Prostate gland (tissue), 2 donors: Measurements from ENCODE around the gene RNF157. TPM values are rescaled to one million over a fixed set of nuclear protein-coding genes. Genes with fewer than 3 reads are reported as not detected.
A peak's percentile ranks its signal among the peaks of the same experiment; 100 is the strongest.

Experiments used
- DNase-seq: peaks from one replicate; pipeline ENCODE4 v3.0.0-alpha.2; 2019; ENCODE audit warnings: low spot score
- H3K27ac ChIP-seq, 2 donors: fragments of 200-600 bp; sonication (generic); 2 replicates each; pipeline ENCODE4 v1.5.1; 2017 to 2019
- H3K27me3 ChIP-seq: fragments of 200-600 bp; sonication (generic); replicated peaks from 2 replicates; pipeline ENCODE4 v1.5.1; 2019; ENCODE audit not compliant: insufficient read depth
- H3K36me3 ChIP-seq, 2 donors: fragments of 200-600 bp; sonication (generic); 1 replicate in 1 of 2; 2 replicates in 1 of 2; pipeline versions ENCODE4 v1.5.1 to v1.8.1; 2017 to 2019
- H3K4me1 ChIP-seq: fragments of 200-600 bp; sonication (generic); replicated peaks from 2 replicates; pipeline ENCODE4 v1.5.1; 2019
- H3K4me3 ChIP-seq, 2 donors: fragments of 200-600 bp; sonication (generic); 2 replicates each; pipeline ENCODE4 v1.5.1; 2017 to 2019
- H3K9me3 ChIP-seq: fragments of 200-600 bp; sonication (generic); 2 replicates; pipeline ENCODE4 v1.5.1; 2017
- POLR2A ChIP-seq: fragments of 450-650 bp; IDR thresholded peaks from one replicate; pipeline ENCODE4 v1.6.1; 2016; ENCODE audit warnings: antibody characterized with exemption, mild to moderate bottlenecking
- POLR2AphosphoS5 ChIP-seq: sonication (generic); formaldehyde crosslinking; IDR thresholded peaks from one replicate; pipeline ENCODE4 v1.6.1; 2017; ENCODE audit warnings: antibody characterized with exemption
- WGBS: methylation state at CpG from one replicate; pipeline ENCODE4 v1.1.5; 2018; 5-methylcytosine and 5-hydroxymethylcytosine counted together
- intact Hi-C: fragments of 100-400 bp; cut with DNase I; formaldehyde crosslinking; loops from one replicate; pipeline ENCODE4 v1.14.2; 2022
- total RNA-seq, 2 donors: library from RNA; depleted of rRNA; stranded (reverse); fragments of >200 nt; gene quantifications; one replicate each; pipeline ENCODE4 v1.1.0, GENCODE V29; 2016
- TF ChIP-seq, protein P1 (sequence below), 4 experiments: fragments of 200-600 bp in 2 of 4; fragments of 450-650 bp in 2 of 4; sonication (generic) in 2 of 4; IDR thresholded peaks; 1 replicate in 3 of 4; 2 replicates in 1 of 4; pipeline ENCODE4 v1.5.1; 2016 to 2019; ENCODE audit warnings: antibody characterized with exemption in 4 of 4, mild to moderate bottlenecking in 2 of 4, moderate library complexity in 2 of 4

Gene RNF157
- total RNA-seq, 2 donors from 2014 or later = 1.6 to 47.5 TPM

DNA sequence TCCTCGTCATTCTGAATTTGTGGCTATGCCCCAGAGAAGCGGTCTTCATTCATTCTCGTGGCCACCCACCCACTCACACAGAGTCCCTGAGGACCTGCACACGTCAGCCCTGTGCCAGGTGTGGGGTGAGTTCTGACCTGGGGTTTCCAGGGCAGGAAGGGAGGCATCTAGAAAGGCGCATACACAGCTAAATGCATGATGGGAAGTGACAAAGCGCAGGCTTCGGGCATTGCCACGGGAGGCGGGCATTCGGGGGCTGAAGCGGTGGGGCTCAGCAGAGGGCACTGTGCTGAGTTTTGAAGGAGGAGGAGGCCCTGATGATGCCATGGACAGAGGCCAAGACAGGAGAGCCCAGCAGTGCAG lies 35.8 kb upstream of the RNF157 start:
- TF ChIP-seq, protein P1, sequence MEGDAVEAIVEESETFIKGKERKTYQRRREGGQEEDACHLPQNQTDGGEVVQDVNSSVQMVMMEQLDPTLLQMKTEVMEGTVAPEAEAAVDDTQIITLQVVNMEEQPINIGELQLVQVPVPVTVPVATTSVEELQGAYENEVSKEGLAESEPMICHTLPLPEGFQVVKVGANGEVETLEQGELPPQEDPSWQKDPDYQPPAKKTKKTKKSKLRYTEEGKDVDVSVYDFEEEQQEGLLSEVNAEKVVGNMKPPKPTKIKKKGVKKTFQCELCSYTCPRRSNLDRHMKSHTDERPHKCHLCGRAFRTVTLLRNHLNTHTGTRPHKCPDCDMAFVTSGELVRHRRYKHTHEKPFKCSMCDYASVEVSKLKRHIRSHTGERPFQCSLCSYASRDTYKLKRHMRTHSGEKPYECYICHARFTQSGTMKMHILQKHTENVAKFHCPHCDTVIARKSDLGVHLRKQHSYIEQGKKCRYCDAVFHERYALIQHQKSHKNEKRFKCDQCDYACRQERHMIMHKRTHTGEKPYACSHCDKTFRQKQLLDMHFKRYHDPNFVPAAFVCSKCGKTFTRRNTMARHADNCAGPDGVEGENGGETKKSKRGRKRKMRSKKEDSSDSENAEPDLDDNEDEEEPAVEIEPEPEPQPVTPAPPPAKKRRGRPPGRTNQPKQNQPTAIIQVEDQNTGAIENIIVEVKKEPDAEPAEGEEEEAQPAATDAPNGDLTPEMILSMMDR (IDR thresholded peaks at IDR 0.05) = no peak
- TF ChIP-seq POLR2A = no peak
- no peak for TF ChIP-seq POLR2AphosphoS5
- no peak for DNase-seq
- Histone ChIP-seq H3K27ac (no peak overlapping the region), H3K4me3 (no peak overlapping the region), H3K4me1 (peaks cover 18% of the 10 kb centered on the region), H3K9me3 (no peaks in the 10 kb centered on the region), H3K27me3 (no peaks in the 10 kb centered on the region), H3K36me3 (no peaks in the 10 kb centered on the region)
- intact Hi-C loops = loop anchor here (10.0 kb wide), 1 partner anchor 261 kb away; no protein-coding TSS in a partner anchor
- WGBS = 90% methylated on average over 11 of the region's 11 CpGs

DNA sequence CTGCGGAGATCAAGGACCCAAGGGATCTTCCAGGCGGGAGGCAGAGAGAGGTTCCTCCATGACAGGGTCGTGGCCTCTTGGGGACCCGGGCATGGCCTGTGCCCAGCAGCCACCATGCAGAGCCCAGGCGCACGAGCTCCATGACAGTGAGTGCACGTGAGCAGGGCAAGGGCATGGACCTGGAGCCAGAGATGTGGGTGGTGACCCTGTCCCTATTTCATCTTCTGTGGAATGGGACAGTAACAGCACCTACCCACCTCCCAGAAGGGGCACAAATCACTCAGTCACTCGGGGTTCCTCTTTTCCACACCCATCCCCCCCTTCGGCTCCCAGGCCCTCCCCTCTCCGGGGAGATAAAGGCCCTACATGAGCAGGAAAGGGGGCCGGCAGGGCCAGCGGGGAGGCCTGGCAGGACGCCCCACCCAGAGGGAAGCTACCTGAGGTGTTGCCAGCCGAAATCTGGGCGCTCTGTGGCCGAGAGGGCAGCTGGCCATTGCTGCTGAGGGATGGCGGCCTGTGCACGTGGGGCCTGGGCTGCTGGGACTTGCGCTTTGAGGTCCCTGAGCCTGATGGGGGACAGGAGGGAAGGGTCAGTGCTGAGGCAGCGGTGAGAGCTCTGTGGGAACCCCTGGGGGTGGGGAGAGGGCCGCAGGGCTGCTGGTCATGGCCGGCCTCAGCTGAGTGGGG lies 35.2 kb upstream of the RNF157 start:
- WGBS = 93% methylated on average over 22 of the region's 22 CpGs
- H3K27ac ChIP-seq = no peak overlapping the region
- intact Hi-C loops = loop anchor here (10.0 kb wide), 1 partner anchor 261 kb away; no protein-coding TSS in a partner anchor

DNA sequence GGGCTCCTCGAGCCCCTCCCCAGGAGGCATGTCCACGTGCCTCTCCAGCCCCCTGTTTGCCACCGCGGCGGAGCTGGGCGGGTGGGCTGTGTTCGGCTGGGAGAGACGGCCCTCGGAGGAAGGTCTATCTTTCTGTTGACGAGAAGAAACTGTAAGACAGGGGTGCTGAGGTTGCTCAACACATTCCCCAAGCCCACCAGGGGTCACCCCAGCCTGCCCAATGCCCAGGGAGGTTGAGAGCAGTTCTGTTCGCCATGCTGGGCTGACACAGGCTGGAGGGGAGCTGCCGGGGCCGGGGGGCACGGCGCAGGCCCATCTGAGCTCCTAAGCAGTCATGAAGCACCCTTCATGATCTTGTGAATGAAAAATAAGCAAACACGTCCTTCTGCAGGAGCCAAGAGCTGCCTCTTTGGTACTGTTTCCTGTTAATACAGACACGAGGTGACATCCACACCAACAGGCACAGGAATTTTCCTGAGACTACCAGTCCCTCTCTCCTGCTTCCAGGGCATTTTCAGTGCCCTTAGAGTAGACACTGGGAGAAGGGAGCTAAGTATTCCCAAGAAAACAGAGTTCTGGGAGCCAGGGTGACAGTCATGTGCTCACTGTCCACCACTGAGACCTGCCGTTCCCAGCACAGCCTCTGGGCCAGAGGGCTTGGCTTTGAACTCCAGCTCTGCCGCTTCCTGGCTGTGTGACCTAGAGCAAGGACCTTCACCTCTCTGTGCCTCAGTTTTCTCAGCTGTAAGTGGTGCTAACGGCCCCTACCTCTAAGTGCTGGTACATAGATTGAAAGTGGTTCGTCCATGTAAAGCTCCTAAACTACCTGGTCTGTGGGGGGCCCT lies 34.0 kb upstream of the RNF157 start:
- WGBS = 70% methylated on average over 17 of the region's 21 CpGs
- Histone ChIP-seq H3K27me3 (no peaks in the 10 kb centered on the region), H3K4me1 (peaks cover 18% of the 10 kb centered on the region), H3K36me3 (no peaks in the 10 kb centered on the region), H3K9me3 (no peaks in the 10 kb centered on the region), H3K27ac (peak overlapping the region in 1 of 2 donors; percentile 38), H3K4me3 (no peak overlapping the region)
- intact Hi-C loops = loop anchor here (10.0 kb wide), 1 partner anchor 260 kb away; no protein-coding TSS in a partner anchor
- no peak for DNase-seq
- TF ChIP-seq, protein P1 (IDR thresholded peaks at IDR 0.05) = no peak
- TF ChIP-seq POLR2A = no peak
- TF ChIP-seq POLR2AphosphoS5 = no peak

More for the DNA sequence above, 35.2 kb upstream of the RNF157 start:
- TF ChIP-seq POLR2A = no peak
- TF ChIP-seq, protein P1 (IDR thresholded peaks at IDR 0.05) = no peak
- TF ChIP-seq POLR2AphosphoS5 = no peak
- H3K4me1 ChIP-seq = peaks cover 18% of the 10 kb centered on the region
- H3K36me3 ChIP-seq = no peaks in the 10 kb centered on the region
- H3K4me3 ChIP-seq = no peak overlapping the region
- H3K27me3 ChIP-seq = no peaks in the 10 kb centered on the region
- DNase-seq = no peak
- H3K9me3 ChIP-seq = no peaks in the 10 kb centered on the region

DNA sequence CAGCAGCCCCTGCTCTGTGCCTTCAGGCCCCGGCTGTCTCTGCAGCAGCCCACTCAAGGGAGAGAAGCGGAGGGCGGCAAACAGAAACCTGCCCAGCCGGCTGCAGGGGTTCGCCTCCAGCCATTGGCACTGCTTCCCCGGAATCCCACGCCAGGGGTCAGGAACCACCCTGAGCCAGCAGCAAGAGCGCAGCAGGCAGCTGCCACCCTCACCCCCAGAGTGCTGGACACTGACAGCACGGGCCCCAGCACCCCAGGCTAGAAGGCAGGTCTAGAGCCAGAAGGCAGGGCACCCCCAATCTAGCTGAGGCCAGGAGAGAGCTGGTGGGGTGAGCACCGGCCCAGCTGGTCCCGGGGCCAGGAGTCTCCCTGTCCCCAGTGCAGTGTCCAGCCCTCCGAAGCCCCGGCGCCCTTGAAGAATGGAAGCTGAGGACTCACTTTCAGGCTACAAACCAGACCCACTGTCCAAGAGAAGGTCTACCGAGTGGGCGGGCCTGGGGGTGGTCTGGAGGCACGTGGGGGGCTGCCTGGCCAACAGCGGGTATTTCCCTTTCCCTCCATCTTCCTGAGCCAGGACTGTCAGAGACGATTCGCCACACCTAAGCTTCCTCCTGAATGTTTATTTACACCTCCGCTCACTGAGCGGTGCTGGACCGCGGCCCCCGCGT lies 33.3 kb upstream of the RNF157 start:
- Histone ChIP-seq H3K36me3 (no peaks in the 10 kb centered on the region), H3K9me3 (no peaks in the 10 kb centered on the region), H3K27ac (peak overlapping the region in 1 of 2 donors; percentile 73), H3K4me3 (no peak overlapping the region), H3K27me3 (no peaks in the 10 kb centered on the region), H3K4me1 (peaks cover 16% of the 10 kb centered on the region)
- TF ChIP-seq POLR2AphosphoS5 (no peak), POLR2A (no peak)
- TF ChIP-seq, protein P1 (IDR thresholded peaks at IDR 0.05) = no peak
- 46% methylated on average over 24 of the region's 26 CpGs for WGBS
- intact Hi-C loops = loop anchor here (10.0 kb wide), 1 partner anchor 259 kb away; no protein-coding TSS in a partner anchor
- no peak for DNase-seq
